ENCODE results near the gene SMIM5. TPM values are rescaled to one million over a fixed set of nuclear protein-coding genes. Genes with fewer than 3 reads are reported as not detected.

The SMIM5 gene
- polyA plus RNA-seq, 2 of the 4 experiments (the other 2 are of a cell fraction): 0.15 to 0.25 TPM

DNA sequence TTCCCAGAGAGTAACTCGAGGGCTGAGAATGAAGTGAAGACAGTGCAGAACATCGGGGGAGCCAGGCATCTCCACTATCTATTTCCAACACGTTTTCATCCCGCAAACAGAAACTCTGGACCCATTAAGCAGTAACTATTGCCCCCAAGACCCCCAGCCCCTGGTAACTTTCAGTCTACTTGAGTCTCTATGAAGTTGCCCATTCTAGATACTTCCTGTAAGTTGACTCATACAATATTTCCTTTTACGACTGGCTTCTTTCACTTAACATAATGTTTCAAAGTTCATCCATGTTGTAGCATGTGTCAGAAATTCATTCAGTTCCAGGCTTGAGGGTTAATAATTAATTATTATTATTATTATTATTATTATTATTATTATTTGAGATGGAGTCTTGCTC, 26.1 kb upstream of the SMIM5 start:
- peak overlapping the region in 1 of 2 experiments; percentile 35; a peak in 3 of 6 replicates for H3K27ac ChIP-seq
- no peak for DNase-seq (ENCODE audit: low read depth in 1 of 2, low spot score in 1 of 2)
- H3K4me1 ChIP-seq: peaks cover 58% of the 10 kb centered on the region
- CTCF ChIA-PET: interaction anchor here (1.8 to 33.2 kb wide), 3 partner anchors 15 to 141 kb away, joined by 5 to 926 read pairs (median 926); partner anchors contain the start of genes MYO15B and SMIM5
- no peak for FAIRE-seq
- H3K9me3 ChIP-seq: no peaks in the 10 kb centered on the region
- H3K4me3 ChIP-seq: no peak overlapping the region
- 89% methylated on average over 5 of the region's 5 CpGs for WGBS (ENCODE audit: missing lambda C conversion rate)
- POLR2A ChIA-PET: no interaction called here
- ATAC-seq: no peak
- no peak overlapping the region for H3K4me2 ChIP-seq
- no peak for TF ChIP-seq JUNB (IDR thresholded peaks at IDR 0.05)
- no peak for TF ChIP-seq CBX2 (IDR thresholded peaks at IDR 0.05; ENCODE audit: borderline replicate concordance, low read depth)
- TF ChIP-seq EHF (CRISPR knock-in tag; IDR thresholded peaks at IDR 0.05): no peak
- TF ChIP-seq MYC (IDR thresholded peaks at IDR 0.05; ENCODE audit: borderline replicate concordance, low read length): no peak
- TF ChIP-seq RAD21 (conservative IDR thresholded peaks at IDR 0.05 in 1 of 2, IDR thresholded peaks at IDR 0.05 in 1 of 2): no peak
- no peak for TF ChIP-seq HDAC2 (IDR thresholded peaks at IDR 0.05)

DNA sequence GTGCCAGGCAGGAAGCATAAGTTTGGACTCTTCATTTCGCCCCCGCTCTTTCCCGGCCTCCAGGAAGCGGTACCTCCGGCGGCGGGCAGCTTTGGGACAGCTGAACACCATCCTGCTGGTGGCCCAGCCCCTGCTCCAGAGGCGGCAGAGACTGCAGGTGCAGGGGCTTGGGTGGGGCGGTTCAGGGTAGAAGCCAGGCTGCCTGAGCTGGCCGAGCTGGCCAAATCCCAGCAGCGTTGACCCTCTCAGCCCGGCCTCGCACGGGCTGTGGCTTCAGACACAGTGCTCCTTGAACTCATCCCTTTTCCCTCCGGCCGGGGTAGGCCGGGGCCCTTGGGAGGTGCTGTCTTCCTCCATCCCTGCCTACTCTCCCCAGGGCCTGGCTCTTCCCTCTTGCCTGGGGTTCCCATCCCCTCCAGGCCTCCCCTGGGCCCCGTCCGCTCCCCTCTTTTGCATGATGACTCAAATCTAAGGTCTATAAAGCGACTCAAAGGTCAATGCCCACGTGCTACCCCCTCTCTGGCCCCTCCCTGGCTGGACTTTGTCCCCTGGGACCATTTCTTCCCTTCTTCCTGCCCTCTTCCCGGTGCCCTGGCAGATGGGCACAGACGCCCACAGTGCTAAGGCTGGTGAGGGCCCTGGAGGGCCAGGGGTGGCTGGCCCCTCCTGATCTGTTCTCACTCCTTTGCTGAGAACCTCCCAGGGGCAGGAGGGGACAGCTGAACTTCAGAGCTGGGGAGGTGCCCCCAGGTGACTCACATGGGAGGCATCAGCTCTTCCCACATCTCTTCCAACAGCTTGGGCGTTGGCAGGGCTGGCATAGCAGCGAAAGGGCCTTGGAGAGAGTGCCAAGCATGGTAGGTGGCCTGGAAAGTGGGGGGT, 22.9 kb upstream of the SMIM5 start:
- peak overlapping the region; percentile 21 for H3K4me3 ChIP-seq
- peaks cover 54% of the 10 kb centered on the region for H3K4me1 ChIP-seq
- ATAC-seq (peak; percentile 76 to 81), FAIRE-seq (peak; percentile 92), DNase-seq (ENCODE audit: low read depth in 1 of 2, low spot score in 1 of 2) (peak; percentile 90 to 93)
- WGBS (ENCODE audit: missing lambda C conversion rate): 19% methylated on average over 25 of the region's 25 CpGs
- CTCF ChIA-PET: interaction anchor here (0.9 to 51.3 kb wide), 7 partner anchors 10 to 140 kb away, joined by 3 to 2254 read pairs (median 19); partner anchors contain the start of genes MYO15B, RECQL5, SAP30BP and SMIM5
- no peaks in the 10 kb centered on the region for H3K9me3 ChIP-seq
- POLR2A ChIA-PET: interaction anchor here (0.6 to 1.4 kb wide), 7 partner anchors 11 to 287 kb away, joined by 3 to 8 read pairs (median 4); partner anchors contain the start of genes LLGL2, RECQL5 and SMIM5
- H3K4me2 ChIP-seq: peak overlapping the region; percentile 74
- H3K27ac ChIP-seq: peak overlapping the region; percentile 92 to 95
- TF ChIP-seq, protein P1, sequence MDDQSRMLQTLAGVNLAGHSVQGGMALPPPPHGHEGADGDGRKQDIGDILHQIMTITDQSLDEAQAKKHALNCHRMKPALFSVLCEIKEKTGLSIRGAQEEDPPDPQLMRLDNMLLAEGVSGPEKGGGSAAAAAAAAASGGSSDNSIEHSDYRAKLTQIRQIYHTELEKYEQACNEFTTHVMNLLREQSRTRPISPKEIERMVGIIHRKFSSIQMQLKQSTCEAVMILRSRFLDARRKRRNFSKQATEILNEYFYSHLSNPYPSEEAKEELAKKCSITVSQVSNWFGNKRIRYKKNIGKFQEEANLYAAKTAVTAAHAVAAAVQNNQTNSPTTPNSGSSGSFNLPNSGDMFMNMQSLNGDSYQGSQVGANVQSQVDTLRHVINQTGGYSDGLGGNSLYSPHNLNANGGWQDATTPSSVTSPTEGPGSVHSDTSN (IDR thresholded peaks at IDR 0.05): peak; percentile 57; the same call in 1 of the 2 replicates
- peak; percentile 19; the same call in 2 of the 3 replicates for TF ChIP-seq SMC3 (IDR thresholded peaks at IDR 0.05)
- peak; percentile 34 to 51; a peak in 2 of 5 replicates for TF ChIP-seq EP300 (IDR thresholded peaks at IDR 0.05)
- peak; percentile 40; the same call in 1 of the 2 replicates for TF ChIP-seq GATA3 (IDR thresholded peaks at IDR 0.05; ENCODE audit: borderline replicate concordance)
- peak; percentile 89 for TF ChIP-seq JUNB (IDR thresholded peaks at IDR 0.05)
- TF ChIP-seq, protein P2, sequence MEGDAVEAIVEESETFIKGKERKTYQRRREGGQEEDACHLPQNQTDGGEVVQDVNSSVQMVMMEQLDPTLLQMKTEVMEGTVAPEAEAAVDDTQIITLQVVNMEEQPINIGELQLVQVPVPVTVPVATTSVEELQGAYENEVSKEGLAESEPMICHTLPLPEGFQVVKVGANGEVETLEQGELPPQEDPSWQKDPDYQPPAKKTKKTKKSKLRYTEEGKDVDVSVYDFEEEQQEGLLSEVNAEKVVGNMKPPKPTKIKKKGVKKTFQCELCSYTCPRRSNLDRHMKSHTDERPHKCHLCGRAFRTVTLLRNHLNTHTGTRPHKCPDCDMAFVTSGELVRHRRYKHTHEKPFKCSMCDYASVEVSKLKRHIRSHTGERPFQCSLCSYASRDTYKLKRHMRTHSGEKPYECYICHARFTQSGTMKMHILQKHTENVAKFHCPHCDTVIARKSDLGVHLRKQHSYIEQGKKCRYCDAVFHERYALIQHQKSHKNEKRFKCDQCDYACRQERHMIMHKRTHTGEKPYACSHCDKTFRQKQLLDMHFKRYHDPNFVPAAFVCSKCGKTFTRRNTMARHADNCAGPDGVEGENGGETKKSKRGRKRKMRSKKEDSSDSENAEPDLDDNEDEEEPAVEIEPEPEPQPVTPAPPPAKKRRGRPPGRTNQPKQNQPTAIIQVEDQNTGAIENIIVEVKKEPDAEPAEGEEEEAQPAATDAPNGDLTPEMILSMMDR (IDR thresholded peaks at IDR 0.05): no peak
- TF ChIP-seq, protein P3, sequence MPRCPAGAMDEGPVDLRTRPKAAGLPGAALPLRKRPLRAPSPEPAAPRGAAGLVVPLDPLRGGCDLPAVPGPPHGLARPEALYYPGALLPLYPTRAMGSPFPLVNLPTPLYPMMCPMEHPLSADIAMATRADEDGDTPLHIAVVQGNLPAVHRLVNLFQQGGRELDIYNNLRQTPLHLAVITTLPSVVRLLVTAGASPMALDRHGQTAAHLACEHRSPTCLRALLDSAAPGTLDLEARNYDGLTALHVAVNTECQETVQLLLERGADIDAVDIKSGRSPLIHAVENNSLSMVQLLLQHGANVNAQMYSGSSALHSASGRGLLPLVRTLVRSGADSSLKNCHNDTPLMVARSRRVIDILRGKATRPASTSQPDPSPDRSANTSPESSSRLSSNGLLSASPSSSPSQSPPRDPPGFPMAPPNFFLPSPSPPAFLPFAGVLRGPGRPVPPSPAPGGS (IDR thresholded peaks at IDR 0.05): peak; percentile 55; the same call in 2 of the 3 replicates
- TF ChIP-seq ZSCAN20 (CRISPR knock-in tag; IDR thresholded peaks at IDR 0.05): no peak
- TF ChIP-seq ESRRA (IDR thresholded peaks at IDR 0.05; ENCODE audit: borderline replicate concordance, low read length): peak; percentile 90; the same call in 1 of the 2 replicates
- peak; percentile 68 for TF ChIP-seq FOSL2 (IDR thresholded peaks at IDR 0.05)
- peak; percentile 75 for TF ChIP-seq FOSL2 (CRISPR knock-in tag; IDR thresholded peaks at IDR 0.05)
- TF ChIP-seq SREBF2 (IDR thresholded peaks at IDR 0.05): no peak
- peak; percentile 68 for TF ChIP-seq MYC (IDR thresholded peaks at IDR 0.05; ENCODE audit: borderline replicate concordance, low read length)
- no peak for TF ChIP-seq KDM1A (IDR thresholded peaks at IDR 0.05; ENCODE audit: low read depth)
- TF ChIP-seq, protein P4, sequence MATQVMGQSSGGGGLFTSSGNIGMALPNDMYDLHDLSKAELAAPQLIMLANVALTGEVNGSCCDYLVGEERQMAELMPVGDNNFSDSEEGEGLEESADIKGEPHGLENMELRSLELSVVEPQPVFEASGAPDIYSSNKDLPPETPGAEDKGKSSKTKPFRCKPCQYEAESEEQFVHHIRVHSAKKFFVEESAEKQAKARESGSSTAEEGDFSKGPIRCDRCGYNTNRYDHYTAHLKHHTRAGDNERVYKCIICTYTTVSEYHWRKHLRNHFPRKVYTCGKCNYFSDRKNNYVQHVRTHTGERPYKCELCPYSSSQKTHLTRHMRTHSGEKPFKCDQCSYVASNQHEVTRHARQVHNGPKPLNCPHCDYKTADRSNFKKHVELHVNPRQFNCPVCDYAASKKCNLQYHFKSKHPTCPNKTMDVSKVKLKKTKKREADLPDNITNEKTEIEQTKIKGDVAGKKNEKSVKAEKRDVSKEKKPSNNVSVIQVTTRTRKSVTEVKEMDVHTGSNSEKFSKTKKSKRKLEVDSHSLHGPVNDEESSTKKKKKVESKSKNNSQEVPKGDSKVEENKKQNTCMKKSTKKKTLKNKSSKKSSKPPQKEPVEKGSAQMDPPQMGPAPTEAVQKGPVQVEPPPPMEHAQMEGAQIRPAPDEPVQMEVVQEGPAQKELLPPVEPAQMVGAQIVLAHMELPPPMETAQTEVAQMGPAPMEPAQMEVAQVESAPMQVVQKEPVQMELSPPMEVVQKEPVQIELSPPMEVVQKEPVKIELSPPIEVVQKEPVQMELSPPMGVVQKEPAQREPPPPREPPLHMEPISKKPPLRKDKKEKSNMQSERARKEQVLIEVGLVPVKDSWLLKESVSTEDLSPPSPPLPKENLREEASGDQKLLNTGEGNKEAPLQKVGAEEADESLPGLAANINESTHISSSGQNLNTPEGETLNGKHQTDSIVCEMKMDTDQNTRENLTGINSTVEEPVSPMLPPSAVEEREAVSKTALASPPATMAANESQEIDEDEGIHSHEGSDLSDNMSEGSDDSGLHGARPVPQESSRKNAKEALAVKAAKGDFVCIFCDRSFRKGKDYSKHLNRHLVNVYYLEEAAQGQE (IDR thresholded peaks at IDR 0.05): no peak
- no peak for TF ChIP-seq ZNF302 (CRISPR knock-in tag; IDR thresholded peaks at IDR 0.05)
- peak in 1 of 2 experiments; percentile 30; a peak in 2 of 5 replicates for TF ChIP-seq RAD21 (conservative IDR thresholded peaks at IDR 0.05 in 1 of 2, IDR thresholded peaks at IDR 0.05 in 1 of 2)
- peak; percentile 77 for TF ChIP-seq NPAS2 (CRISPR knock-in tag; IDR thresholded peaks at IDR 0.05; ENCODE audit: borderline replicate concordance)
- no peak for TF ChIP-seq POLR2AphosphoS2 (conservative IDR thresholded peaks at IDR 0.05; ENCODE audit: low read length)
- TF ChIP-seq, protein P5, sequence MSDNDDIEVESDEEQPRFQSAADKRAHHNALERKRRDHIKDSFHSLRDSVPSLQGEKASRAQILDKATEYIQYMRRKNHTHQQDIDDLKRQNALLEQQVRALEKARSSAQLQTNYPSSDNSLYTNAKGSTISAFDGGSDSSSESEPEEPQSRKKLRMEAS (IDR thresholded peaks at IDR 0.05): peak; percentile 88
- peak; percentile 89 to 93 for TF ChIP-seq JUN (IDR thresholded peaks at IDR 0.05)
- TF ChIP-seq, protein P6, sequence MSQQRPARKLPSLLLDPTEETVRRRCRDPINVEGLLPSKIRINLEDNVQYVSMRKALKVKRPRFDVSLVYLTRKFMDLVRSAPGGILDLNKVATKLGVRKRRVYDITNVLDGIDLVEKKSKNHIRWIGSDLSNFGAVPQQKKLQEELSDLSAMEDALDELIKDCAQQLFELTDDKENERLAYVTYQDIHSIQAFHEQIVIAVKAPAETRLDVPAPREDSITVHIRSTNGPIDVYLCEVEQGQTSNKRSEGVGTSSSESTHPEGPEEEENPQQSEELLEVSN (IDR thresholded peaks at IDR 0.05; ENCODE audit: borderline replicate concordance, low read depth): peak; percentile 10; the same call in 1 of the 2 replicates
